GM21528 (cell line): Measurements from ENCODE around the gene RABGEF1.
"Not testable (repeated sequence)": the region's sequence is repeated elsewhere in the genome, so short reads cannot be mapped to it uniquely, and the experiment has no call there.

Experiments
- ATAC-seq: cut with Tn5 transposase; IDR thresholded peaks from one replicate; pipeline ENCODE4 v1.9.1; 2021; ENCODE audit warnings: mild to moderate bottlenecking, moderate library complexity; ENCODE audit not compliant: unreplicated experiment, low FRiP score

RABGEF1 gene

GRCh38 chr7:66800591-66800990 lies 60.1 kb downstream of the RABGEF1 start:
- no peak for ATAC-seq

GRCh38 chr7:66804001-66804400 lies 63.5 kb downstream of the RABGEF1 start:
- ATAC-seq, result no peak

GRCh38 chr7:66807736-66808135 lies 67.2 kb downstream of the RABGEF1 start:
- no peak for ATAC-seq

- no peak for ATAC-seq
These were observed 70.2 kb downstream of the RABGEF1 start for GRCh38 chr7:66810716-66811115.

- ATAC-seq, result not testable (repeated sequence)
These were observed 74.8 kb downstream of the RABGEF1 start for GRCh38 chr7:66815186-66815875.

- ATAC-seq, result no peak
These were observed 75.4 kb downstream of the RABGEF1 start for GRCh38 chr7:66815951-66816350.

GRCh38 chr7:66816658-66817057 lies 76.1 kb downstream of the RABGEF1 start:
- ATAC-seq, result not testable (repeated sequence)

GRCh38 chr7:66817208-66817795 lies 76.8 kb downstream of the RABGEF1 start:
- not testable (repeated sequence) for ATAC-seq

- not testable (repeated sequence) for ATAC-seq
These were observed 77.4 kb downstream of the RABGEF1 start for GRCh38 chr7:66817956-66818355.

- no peak for ATAC-seq
These were observed 83.5 kb downstream of the RABGEF1 start for GRCh38 chr7:66824041-66824440.

GRCh38 chr7:66825538-66825937 lies 85.0 kb downstream of the RABGEF1 start:
- ATAC-seq, result not testable (repeated sequence)

- no peak for ATAC-seq
These were observed 86.1 kb downstream of the RABGEF1 start for GRCh38 chr7:66826649-66827048.

GRCh38 chr7:66830976-66831375 lies 90.4 kb downstream of the RABGEF1 start:
- ATAC-seq, result not testable (repeated sequence)

- ATAC-seq, result no peak
These were observed 92.2 kb downstream of the RABGEF1 start for GRCh38 chr7:66832531-66833351.

GRCh38 chr7:66837007-66837406 lies 96.5 kb downstream of the RABGEF1 start:
- no peak for ATAC-seq

- no peak for ATAC-seq
These were observed 97.1 kb downstream of the RABGEF1 start for GRCh38 chr7:66837661-66838060.

- ATAC-seq, result no peak
These were observed 99.3 kb downstream of the RABGEF1 start for GRCh38 chr7:66839814-66840213.

- no peak for ATAC-seq
These were observed 99.8 kb downstream of the RABGEF1 start for GRCh38 chr7:66840316-66840715.

- no peak for ATAC-seq
These were observed 101.4 kb downstream of the RABGEF1 start for GRCh38 chr7:66841898-66842297.

- not testable (repeated sequence) for ATAC-seq
These were observed 103.0 kb downstream of the RABGEF1 start for GRCh38 chr7:66843492-66843891.
